OCI-LY1 (cell line): Measurements from ENCODE around the gene IDI1.

ENCODE experiments used
- H2AFZ ChIP-seq: fragments of 200-600 bp; sonication (generic), shearing (Covaris generic); 2 replicates; pipeline ENCODE4 v1.6.0; 2014; ENCODE audit warnings: antibody characterized with exemption, mild to moderate bottlenecking, low read length
- H3F3A ChIP-seq: fragments of 200-600 bp; sonication (generic), shearing (Covaris generic); 2 replicates; pipeline ENCODE4 v1.6.0; 2014; ENCODE audit warnings: mild to moderate bottlenecking, antibody characterized with exemption, low read length, moderate library complexity; ENCODE audit not compliant: insufficient read depth
- H3K27ac ChIP-seq: fragments of 200-600 bp; sonication (generic); 2 replicates; pipeline ENCODE4 v1.5.1; 2014; ENCODE audit warnings: low read length, mixed run types, mild to moderate bottlenecking, low read depth; ENCODE audit not compliant: poor library complexity, severe bottlenecking
- H3K27me3 ChIP-seq: fragments of 200-600 bp; sonication (generic); 2 replicates; pipeline ENCODE4 v1.6.0; 2014; ENCODE audit warnings: antibody characterized with exemption, mild to moderate bottlenecking, low read length, moderate library complexity; ENCODE audit not compliant: insufficient read depth
- H3K36me3 ChIP-seq: fragments of 200-600 bp; sonication (generic); 2 replicates; pipeline ENCODE4 v1.6.1; 2014; ENCODE audit warnings: mild to moderate bottlenecking, antibody characterized with exemption, low read length, moderate library complexity, mixed read lengths; ENCODE audit not compliant: insufficient read depth
- H3K4me1 ChIP-seq: fragments of 200-600 bp; sonication (generic); 2 replicates; pipeline ENCODE4 v1.5.1; 2014; ENCODE audit warnings: mild to moderate bottlenecking, low read length, moderate library complexity; ENCODE audit not compliant: insufficient read depth, severe bottlenecking
- H3K4me2 ChIP-seq: fragments of 200-600 bp; sonication (generic), shearing (Covaris generic); 2 replicates; pipeline ENCODE4 v1.6.1; 2014; ENCODE audit warnings: low read length
- H3K4me3 ChIP-seq: fragments of 200-600 bp; sonication (generic); 2 replicates; pipeline ENCODE4 v1.5.1; 2014; ENCODE audit warnings: low read length, low read depth, mild to moderate bottlenecking, mixed read lengths; ENCODE audit not compliant: poor library complexity, severe bottlenecking
- H3K79me2 ChIP-seq: fragments of 200-600 bp; shearing (Covaris generic); 2 replicates; pipeline ENCODE4 v1.6.1; 2016; ENCODE audit warnings: mixed run types, low read length, mixed read lengths; ENCODE audit not compliant: insufficient read depth
- H3K9ac ChIP-seq: fragments of 200-600 bp; sonication (generic), shearing (Covaris generic); 2 replicates; pipeline ENCODE4 v1.6.1; 2014; ENCODE audit warnings: mild to moderate bottlenecking, low read length, mixed read lengths
- H3K9me2 ChIP-seq: fragments of 200-600 bp; sonication (generic), shearing (Covaris generic); 2 replicates; pipeline ENCODE4 v1.6.1; 2014; ENCODE audit warnings: low read depth, mild to moderate bottlenecking, low read length, mixed read lengths
- H3K9me3 ChIP-seq: fragments of 200-600 bp; shearing (Covaris generic); 2 replicates; pipeline ENCODE4 v1.6.1; 2014; ENCODE audit warnings: low read length, mixed read lengths
- H4K20me1 ChIP-seq: fragments of 200-600 bp; sonication (generic), shearing (Covaris generic); 2 replicates; pipeline ENCODE4 v1.6.0; 2016; ENCODE audit warnings: mild to moderate bottlenecking, low read length; ENCODE audit not compliant: insufficient read depth
- EZH2 ChIP-seq: fragments of 200-600 bp; sonication (generic), shearing (Covaris generic); IDR thresholded peaks from 2 replicates; pipeline ENCODE4 v1.8.0; 2017; ENCODE audit warnings: borderline replicate concordance, mixed run types, mild to moderate bottlenecking, antibody characterized with exemption, low read length, moderate library complexity, mixed read lengths
- TF ChIP-seq, protein P1 (sequence below): fragments of 200-600 bp; sonication (generic), shearing (Covaris generic); IDR thresholded peaks from 2 replicates; pipeline ENCODE4 v1.5.1; 2017; ENCODE audit warnings: mild to moderate bottlenecking, antibody characterized with exemption, low read length, moderate library complexity, mixed read lengths

Gene IDI1

DNA sequence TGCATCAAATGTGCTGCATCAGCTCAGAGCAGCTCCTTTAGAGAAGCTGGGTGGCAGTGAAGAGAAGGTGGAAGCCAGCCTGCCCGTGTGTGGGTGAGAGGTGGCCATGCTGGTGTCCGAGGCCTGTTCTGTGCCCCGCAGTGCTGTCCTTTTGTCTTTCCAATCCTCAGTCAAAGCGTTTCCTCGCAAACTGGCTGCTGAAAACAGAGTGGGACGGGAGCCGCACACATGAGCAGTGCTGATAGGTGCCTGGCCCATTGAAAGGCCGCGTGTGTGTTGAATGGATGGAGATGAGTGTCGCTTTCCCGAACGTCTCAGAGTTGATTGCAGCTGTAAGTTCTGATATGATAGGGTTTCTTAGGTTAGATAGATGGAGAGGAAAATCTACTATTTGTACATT, 46.6 kb upstream of the IDI1 start:
- H3K4me1 ChIP-seq = peaks cover 9% of the 10 kb centered on the region
- no peaks in the 10 kb centered on the region for H4K20me1 ChIP-seq
- no peak overlapping the region for H3K27ac ChIP-seq
- TF ChIP-seq EZH2 = no peak
- TF ChIP-seq, protein P1, sequence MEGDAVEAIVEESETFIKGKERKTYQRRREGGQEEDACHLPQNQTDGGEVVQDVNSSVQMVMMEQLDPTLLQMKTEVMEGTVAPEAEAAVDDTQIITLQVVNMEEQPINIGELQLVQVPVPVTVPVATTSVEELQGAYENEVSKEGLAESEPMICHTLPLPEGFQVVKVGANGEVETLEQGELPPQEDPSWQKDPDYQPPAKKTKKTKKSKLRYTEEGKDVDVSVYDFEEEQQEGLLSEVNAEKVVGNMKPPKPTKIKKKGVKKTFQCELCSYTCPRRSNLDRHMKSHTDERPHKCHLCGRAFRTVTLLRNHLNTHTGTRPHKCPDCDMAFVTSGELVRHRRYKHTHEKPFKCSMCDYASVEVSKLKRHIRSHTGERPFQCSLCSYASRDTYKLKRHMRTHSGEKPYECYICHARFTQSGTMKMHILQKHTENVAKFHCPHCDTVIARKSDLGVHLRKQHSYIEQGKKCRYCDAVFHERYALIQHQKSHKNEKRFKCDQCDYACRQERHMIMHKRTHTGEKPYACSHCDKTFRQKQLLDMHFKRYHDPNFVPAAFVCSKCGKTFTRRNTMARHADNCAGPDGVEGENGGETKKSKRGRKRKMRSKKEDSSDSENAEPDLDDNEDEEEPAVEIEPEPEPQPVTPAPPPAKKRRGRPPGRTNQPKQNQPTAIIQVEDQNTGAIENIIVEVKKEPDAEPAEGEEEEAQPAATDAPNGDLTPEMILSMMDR = no peak
- no peak overlapping the region for H3K4me2 ChIP-seq
- H3K79me2 ChIP-seq = no peaks in the 10 kb centered on the region
- H3F3A ChIP-seq = no peaks in the 10 kb centered on the region
- H2AFZ ChIP-seq = no peak overlapping the region
- no peaks in the 10 kb centered on the region for H3K9me2 ChIP-seq
- H3K36me3 ChIP-seq = peaks cover 75% of the 10 kb centered on the region
- no peaks in the 10 kb centered on the region for H3K9me3 ChIP-seq
- H3K27me3 ChIP-seq = no peaks in the 10 kb centered on the region
- H3K4me3 ChIP-seq = no peak overlapping the region
- H3K9ac ChIP-seq = no peak overlapping the region

DNA sequence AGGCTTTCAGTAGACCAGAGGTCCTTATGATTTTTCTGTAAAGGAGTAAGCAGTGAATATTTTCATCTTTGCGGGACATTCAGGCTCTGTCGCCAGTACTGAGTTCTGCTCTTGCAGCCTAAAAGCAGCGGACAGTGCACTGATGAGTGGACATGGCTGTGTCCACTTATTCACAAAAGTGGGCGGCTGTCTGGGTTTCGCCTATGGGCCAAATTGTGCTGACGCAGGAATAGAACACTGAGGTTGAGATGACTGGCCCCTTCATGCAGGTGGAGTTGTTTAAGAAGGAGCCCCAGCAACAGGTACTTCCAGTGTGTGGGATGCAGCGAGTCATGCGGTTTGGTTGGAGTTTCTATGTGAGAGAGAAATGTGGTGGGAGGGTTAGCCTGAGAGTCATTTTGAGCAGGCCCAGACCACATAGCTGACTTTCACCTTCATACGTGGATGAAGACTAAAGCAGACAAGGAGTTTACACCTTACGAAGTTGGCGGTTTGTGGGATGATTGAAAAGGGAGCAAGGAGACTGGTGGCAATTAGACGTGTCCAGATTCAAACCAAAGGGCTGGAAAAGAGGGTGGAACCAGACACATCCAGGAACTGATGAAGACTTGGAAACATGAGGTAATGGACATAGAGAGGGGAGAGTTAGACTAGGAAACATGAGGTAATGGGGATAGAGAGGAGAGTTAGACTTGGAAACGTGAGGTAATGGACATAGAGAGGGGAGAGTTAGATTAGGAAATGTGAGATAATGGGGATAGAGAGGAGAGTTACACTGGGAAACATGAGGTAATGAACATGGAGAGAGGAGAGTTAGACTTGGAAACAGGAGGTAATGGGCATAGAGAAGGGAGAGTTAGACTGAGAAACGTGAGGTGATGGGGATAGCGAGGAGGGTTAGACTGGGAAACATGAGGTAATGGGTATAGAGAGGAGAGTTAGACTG, 45.5 kb upstream of the IDI1 start:
- Histone ChIP-seq H2AFZ (no peak overlapping the region), H3K9me2 (no peaks in the 10 kb centered on the region), H3K36me3 (peaks cover 79% of the 10 kb centered on the region), H3K4me3 (no peak overlapping the region), H3K27ac (no peak overlapping the region), H3K27me3 (no peaks in the 10 kb centered on the region), H3K9me3 (no peaks in the 10 kb centered on the region), H3K79me2 (no peaks in the 10 kb centered on the region), H4K20me1 (no peaks in the 10 kb centered on the region), H3K4me2 (no peak overlapping the region), H3F3A (no peaks in the 10 kb centered on the region), H3K4me1 (no peaks in the 10 kb centered on the region), H3K9ac (no peak overlapping the region)
- no peak for TF ChIP-seq EZH2
- TF ChIP-seq, protein P1 = no peak

GRCh38 chr10:1093696-1094095, 44.8 kb upstream of the IDI1 start:
- no peak overlapping the region for H3K9ac ChIP-seq
- H3K36me3 ChIP-seq = peaks cover 78% of the 10 kb centered on the region
- no peaks in the 10 kb centered on the region for H3K9me2 ChIP-seq

More at GRCh38 chr10:1093696-1094095, 44.8 kb upstream of the IDI1 start:
- H3K79me2 ChIP-seq = no peaks in the 10 kb centered on the region
- no peaks in the 10 kb centered on the region for H3K4me1 ChIP-seq
- no peak overlapping the region for H3K4me2 ChIP-seq
- H2AFZ ChIP-seq = no peak overlapping the region
- no peaks in the 10 kb centered on the region for H3F3A ChIP-seq
- TF ChIP-seq, protein P1 = no peak
- no peak for TF ChIP-seq EZH2
- H3K27me3 ChIP-seq = no peaks in the 10 kb centered on the region
- H3K4me3 ChIP-seq = no peak overlapping the region
- H3K27ac ChIP-seq = no peak overlapping the region
- no peaks in the 10 kb centered on the region for H4K20me1 ChIP-seq
- no peaks in the 10 kb centered on the region for H3K9me3 ChIP-seq
